Ramos (cell line): ENCODE measurements around the gene RB1.

Experiments used
- in situ Hi-C: fragments of 300-500 bp; cut with MboI; formaldehyde crosslinking; loops from one replicate; pipeline ENCODE4 v1.14.3; 2022; ENCODE audit warnings: low sequenced_read_pairs; ENCODE audit not compliant: unreplicated experiment

Gene RB1

GRCh38 chr13:48296528-48296927, 7.0 kb upstream of the RB1 start:
- in situ Hi-C loops, result no loop called here

GRCh38 chr13:48297131-48297786, 6.3 kb upstream of the RB1 start:
- in situ Hi-C loops, result no loop called here

GRCh38 chr13:48299591-48299990, 4.0 kb upstream of the RB1 start:
- in situ Hi-C loops, result no loop called here

- in situ Hi-C loops, result no loop called here
These were observed 636 bp upstream of the RB1 start for GRCh38 chr13:48302871-48303358.

GRCh38 chr13:48304143-48304876, 759 bp downstream of the RB1 start:
- in situ Hi-C loops, result no loop called here

- in situ Hi-C loops, result no loop called here
These were observed 7.7 kb downstream of the RB1 start for GRCh38 chr13:48311223-48311622.

- in situ Hi-C loops, result no loop called here
These were observed 12.6 kb downstream of the RB1 start for GRCh38 chr13:48315969-48316650.

GRCh38 chr13:48316826-48317510, 13.4 kb downstream of the RB1 start:
- in situ Hi-C loops, result no loop called here

- in situ Hi-C loops, result no loop called here
These were observed 14.2 kb downstream of the RB1 start for GRCh38 chr13:48317511-48318376.

- in situ Hi-C loops, result no loop called here
These were observed 14.8 kb downstream of the RB1 start for GRCh38 chr13:48318377-48318811.

GRCh38 chr13:48318821-48319511, 15.4 kb downstream of the RB1 start:
- in situ Hi-C loops, result no loop called here

GRCh38 chr13:48319531-48320398, 16.2 kb downstream of the RB1 start:
- in situ Hi-C loops, result no loop called here

- in situ Hi-C loops, result no loop called here
These were observed 16.8 kb downstream of the RB1 start for GRCh38 chr13:48320399-48320790.

- in situ Hi-C loops, result no loop called here
These were observed 17.4 kb downstream of the RB1 start for GRCh38 chr13:48320891-48321510.

- in situ Hi-C loops, result no loop called here
These were observed 18.7 kb downstream of the RB1 start for GRCh38 chr13:48322294-48322693.

GRCh38 chr13:48333976-48334375, 30.4 kb downstream of the RB1 start:
- in situ Hi-C loops, result loop anchor here (10.0 kb wide), 2 partner anchors 209 to 431 kb away; no protein-coding TSS in a partner anchor

GRCh38 chr13:48334534-48335127, 31.1 kb downstream of the RB1 start:
- in situ Hi-C loops, result loop anchor here (5.0 to 10.0 kb wide), 3 partner anchors 210 to 430 kb away; no protein-coding TSS in a partner anchor
